Suprapubic skin (tissue), 4 donors: Measurements from ENCODE around the gene NTHL1.

Source experiments
- EP300 ChIP-seq: sonication (generic); formaldehyde crosslinking; IDR thresholded peaks from one replicate; pipeline ENCODE4 v1.6.1; 2017; ENCODE audit warnings: antibody characterized with exemption
- POLR2A ChIP-seq, 2 donors: fragments of 450-650 bp; IDR thresholded peaks; one replicate each; pipeline ENCODE4 v1.6.1; 2017; ENCODE audit warnings: antibody characterized with exemption in 2 of 2, mild to moderate bottlenecking in 2 of 2, moderate library complexity in 2 of 2
- POLR2AphosphoS5 ChIP-seq, 3 donors: sonication (generic); formaldehyde crosslinking; IDR thresholded peaks; one replicate each; pipeline ENCODE4 v1.6.1; 2017; ENCODE audit warnings: antibody characterized with exemption in 3 of 3

DNA sequence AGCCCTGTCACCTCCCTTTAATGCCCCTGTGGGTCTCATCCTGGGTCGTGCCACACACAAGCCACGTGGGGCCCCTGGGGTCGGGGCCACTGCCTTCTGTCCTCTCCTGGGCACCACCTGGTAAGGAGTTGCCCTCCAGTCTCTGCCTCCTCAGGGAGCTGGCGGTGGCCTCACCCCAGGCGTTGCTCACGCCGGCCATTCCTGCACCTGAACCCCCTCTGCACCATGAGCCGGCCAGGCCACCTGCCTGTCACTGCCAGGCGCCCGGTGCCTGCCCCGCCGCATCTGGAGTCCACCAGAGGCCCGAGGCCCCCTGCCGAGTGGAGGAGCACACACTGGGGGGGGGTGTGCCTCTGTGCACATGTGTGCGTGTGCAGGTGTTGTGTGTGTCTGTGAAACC is 10.5 kb downstream of the NTHL1 start:
- TF ChIP-seq POLR2A (IDR thresholded peaks at IDR 0.05) (no peak), EP300 (no peak), POLR2AphosphoS5 (IDR thresholded peaks at IDR 0.05) (no peak)
